ENCODE results near the gene FAM83C. TPM values are rescaled to one million over a fixed set of nuclear protein-coding genes. Genes with fewer than 3 reads are reported as not detected.

The FAM83C gene
- not detected for total RNA-seq
- long read RNA-seq = 0 reads

- DNase-seq = no peak
- peaks cover 7% of the 10 kb centered on the region for H3K4me1 ChIP-seq
- H3K36me3 ChIP-seq = no peaks in the 10 kb centered on the region
- peaks cover 50% of the 10 kb centered on the region for H3K27me3 ChIP-seq (ENCODE audit: low read depth)
- intact Hi-C loops (cut with micrococcal nuclease) = no loop called here
- no peaks in the 10 kb centered on the region for H3K9me3 ChIP-seq (replicated peaks)
- no peak for TF ChIP-seq CTCF (IDR thresholded peaks at IDR 0.05; ENCODE audit: borderline replicate concordance)
- H3K4me3 ChIP-seq = no peak within 1 kb of the TSS
- H3K27ac ChIP-seq (replicated peaks) = no peak within 1 kb of the TSS
Observed at GRCh38 chr20:35291654-35292503, at the start of gene FAM83C. TSS of gene FAM83C (minus strand) at chr20:35292425. CDS start at chr20:35292304, 121 bp downstream.

GRCh38 chr20:35341366-35342028 lies 49.3 kb upstream of the FAM83C start:
- no peaks in the 10 kb centered on the region for H3K27me3 ChIP-seq (ENCODE audit: low read depth)
- intact Hi-C loops (cut with micrococcal nuclease) = no loop called here
- peaks cover 27% of the 10 kb centered on the region for H3K4me1 ChIP-seq
- no peak for TF ChIP-seq CTCF (IDR thresholded peaks at IDR 0.05; ENCODE audit: borderline replicate concordance)
- H3K36me3 ChIP-seq = peaks cover 30% of the 10 kb centered on the region
- H3K27ac ChIP-seq (replicated peaks) = no peak overlapping the region
- DNase-seq = no peak
- H3K9me3 ChIP-seq (replicated peaks) = no peaks in the 10 kb centered on the region
- no peak overlapping the region for H3K4me3 ChIP-seq

GRCh38 chr20:35340436-35340835 lies 48.2 kb upstream of the FAM83C start:
- Histone ChIP-seq H3K27ac (replicated peaks) (no peak overlapping the region), H3K4me1 (peaks cover 27% of the 10 kb centered on the region), H3K4me3 (no peak overlapping the region), H3K9me3 (replicated peaks) (no peaks in the 10 kb centered on the region), H3K36me3 (peaks cover 19% of the 10 kb centered on the region), H3K27me3 (ENCODE audit: low read depth) (no peaks in the 10 kb centered on the region)
- no peak for TF ChIP-seq CTCF (IDR thresholded peaks at IDR 0.05; ENCODE audit: borderline replicate concordance)
- DNase-seq = no peak
- intact Hi-C loops (cut with micrococcal nuclease) = no loop called here

GRCh38 chr20:35339636-35340035 lies 47.4 kb upstream of the FAM83C start:
- no peak for TF ChIP-seq CTCF (IDR thresholded peaks at IDR 0.05; ENCODE audit: borderline replicate concordance)
- Histone ChIP-seq H3K36me3 (peaks cover 11% of the 10 kb centered on the region), H3K27ac (replicated peaks) (no peak overlapping the region), H3K27me3 (ENCODE audit: low read depth) (no peaks in the 10 kb centered on the region), H3K4me1 (peaks cover 24% of the 10 kb centered on the region), H3K4me3 (no peak overlapping the region), H3K9me3 (replicated peaks) (no peaks in the 10 kb centered on the region)
- no peak for DNase-seq
- intact Hi-C loops (cut with micrococcal nuclease) = no loop called here

GRCh38 chr20:35339007-35339406 lies 46.8 kb upstream of the FAM83C start:
- TF ChIP-seq CTCF (IDR thresholded peaks at IDR 0.05; ENCODE audit: borderline replicate concordance) = no peak
- no peak overlapping the region for H3K27ac ChIP-seq (replicated peaks)
- H3K27me3 ChIP-seq (ENCODE audit: low read depth) = no peaks in the 10 kb centered on the region
- intact Hi-C loops (cut with micrococcal nuclease) = no loop called here
- no peaks in the 10 kb centered on the region for H3K9me3 ChIP-seq (replicated peaks)
- peaks cover 7% of the 10 kb centered on the region for H3K36me3 ChIP-seq
- peaks cover 23% of the 10 kb centered on the region for H3K4me1 ChIP-seq
- no peak for DNase-seq
- H3K4me3 ChIP-seq = no peak overlapping the region

Data from left ventricle myocardium inferior (tissue), 1 donor.